ENCODE data around the gene TSC22D3.

Gene TSC22D3

DNA sequence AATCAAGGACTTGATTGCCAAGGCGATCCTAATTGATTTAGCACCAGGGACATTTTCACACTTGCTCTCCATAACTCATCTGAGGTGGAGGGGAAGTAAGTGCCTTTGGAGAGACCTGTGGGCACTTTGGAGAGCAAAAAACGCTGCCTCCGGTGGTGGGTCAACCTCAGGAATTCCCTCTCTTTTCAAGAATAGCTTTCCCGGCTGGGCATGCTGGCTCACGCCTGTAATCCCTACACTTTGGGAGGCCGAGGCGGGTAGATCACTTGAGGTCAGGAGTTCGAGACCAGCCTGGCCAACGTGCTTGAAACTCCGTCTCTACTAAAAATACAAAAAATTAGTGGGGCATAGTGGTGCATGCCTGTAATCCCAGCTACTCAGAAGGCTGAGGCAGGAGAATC lies 98.1 kb downstream of the TSC22D3 start:
- H3K4me3 ChIP-seq (ENCODE audit: control insufficient read depth, low read depth, low read length), result no peak overlapping the region
- TF ChIP-seq, protein P1, sequence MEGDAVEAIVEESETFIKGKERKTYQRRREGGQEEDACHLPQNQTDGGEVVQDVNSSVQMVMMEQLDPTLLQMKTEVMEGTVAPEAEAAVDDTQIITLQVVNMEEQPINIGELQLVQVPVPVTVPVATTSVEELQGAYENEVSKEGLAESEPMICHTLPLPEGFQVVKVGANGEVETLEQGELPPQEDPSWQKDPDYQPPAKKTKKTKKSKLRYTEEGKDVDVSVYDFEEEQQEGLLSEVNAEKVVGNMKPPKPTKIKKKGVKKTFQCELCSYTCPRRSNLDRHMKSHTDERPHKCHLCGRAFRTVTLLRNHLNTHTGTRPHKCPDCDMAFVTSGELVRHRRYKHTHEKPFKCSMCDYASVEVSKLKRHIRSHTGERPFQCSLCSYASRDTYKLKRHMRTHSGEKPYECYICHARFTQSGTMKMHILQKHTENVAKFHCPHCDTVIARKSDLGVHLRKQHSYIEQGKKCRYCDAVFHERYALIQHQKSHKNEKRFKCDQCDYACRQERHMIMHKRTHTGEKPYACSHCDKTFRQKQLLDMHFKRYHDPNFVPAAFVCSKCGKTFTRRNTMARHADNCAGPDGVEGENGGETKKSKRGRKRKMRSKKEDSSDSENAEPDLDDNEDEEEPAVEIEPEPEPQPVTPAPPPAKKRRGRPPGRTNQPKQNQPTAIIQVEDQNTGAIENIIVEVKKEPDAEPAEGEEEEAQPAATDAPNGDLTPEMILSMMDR (conservative IDR thresholded peaks at IDR 0.05; ENCODE audit: control insufficient read depth, insufficient read depth, low read depth, low read length), result no peak
- DNase-seq (ENCODE audit: low read depth), result peak; percentile 57

DNA sequence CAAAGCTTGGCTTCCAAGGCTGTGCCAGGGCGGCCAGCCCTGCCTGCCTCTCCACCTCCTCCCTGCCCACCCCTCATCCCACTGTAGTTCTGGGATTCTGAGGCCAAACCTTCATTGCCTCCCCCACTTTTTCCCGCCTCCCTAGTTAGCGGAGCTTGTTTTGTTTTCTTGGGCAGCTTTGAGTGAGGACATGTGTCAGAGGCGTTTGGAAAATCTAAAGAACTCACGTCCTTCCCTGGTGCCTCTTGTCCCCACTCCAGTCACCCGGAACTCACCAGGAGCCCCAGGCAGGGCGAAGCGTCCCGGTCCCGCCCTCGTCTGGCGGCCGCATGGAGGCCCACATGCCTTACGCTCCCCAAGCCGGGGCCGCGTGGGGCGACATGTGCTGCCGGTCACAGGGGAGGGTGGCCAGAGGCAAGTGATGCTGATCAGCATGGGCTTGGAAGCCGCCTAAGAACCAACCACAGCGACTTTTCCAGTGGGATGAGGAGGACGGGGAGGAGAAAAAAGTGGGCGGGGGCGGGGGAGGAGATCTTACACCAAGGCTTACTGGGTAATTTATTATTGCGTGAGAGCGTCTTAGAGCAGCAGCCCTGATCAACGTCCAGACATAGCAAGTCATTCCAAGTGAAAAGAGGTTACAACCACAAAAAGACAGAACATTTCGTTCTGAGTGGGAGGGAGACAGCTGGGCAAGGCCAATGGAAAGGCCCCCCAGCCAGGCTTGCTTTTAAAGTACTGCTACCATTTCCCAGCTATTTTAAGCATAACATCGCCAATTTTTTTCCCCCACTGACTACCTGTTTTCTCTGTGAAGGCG lies 98.8 kb downstream of the TSC22D3 start:
- TF ChIP-seq, protein P1 (conservative IDR thresholded peaks at IDR 0.05; ENCODE audit: control insufficient read depth, insufficient read depth, low read depth, low read length), result no peak
- H3K4me3 ChIP-seq (ENCODE audit: control insufficient read depth, low read depth, low read length), result peak overlapping the region; percentile 81
- peak; percentile 97 for DNase-seq (ENCODE audit: low read depth)

DNA sequence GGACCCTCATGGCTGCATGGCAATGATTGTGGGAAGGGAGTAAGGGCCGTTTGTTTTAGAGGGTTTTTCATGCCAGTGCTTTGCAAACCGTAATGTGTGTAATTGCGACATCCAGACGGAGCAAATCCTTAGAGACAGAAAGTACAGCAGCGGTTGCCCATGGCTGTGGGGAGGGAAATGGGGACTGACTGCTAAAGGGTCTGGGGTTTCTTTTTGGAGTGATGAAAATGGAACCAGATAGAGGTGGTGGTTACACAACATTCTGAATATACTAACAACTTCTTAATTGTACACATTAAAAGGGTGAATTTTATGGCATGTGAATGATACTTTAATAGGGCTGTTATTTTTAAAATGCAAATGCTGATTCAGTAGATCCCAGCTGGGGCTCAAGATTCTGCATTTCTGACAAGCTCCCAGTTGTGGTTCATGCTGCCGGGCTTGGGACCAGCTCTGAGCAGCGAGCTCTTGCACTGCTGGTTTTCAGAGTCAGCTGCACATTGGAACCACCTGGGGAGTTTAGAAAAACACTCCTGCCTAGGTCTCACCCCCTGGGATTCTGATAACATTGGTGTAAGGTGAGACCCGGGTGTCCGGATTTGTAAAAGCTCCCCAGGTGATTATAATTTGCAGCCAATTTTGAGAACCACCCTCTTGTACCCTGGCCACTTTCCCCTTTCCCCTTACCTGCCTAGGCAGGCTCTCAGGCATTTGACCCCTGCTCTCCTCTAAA lies 99.6 kb downstream of the TSC22D3 start:
- peak overlapping the region; percentile 81 for H3K4me3 ChIP-seq (ENCODE audit: control insufficient read depth, low read depth, low read length)
- TF ChIP-seq, protein P1 (conservative IDR thresholded peaks at IDR 0.05; ENCODE audit: control insufficient read depth, insufficient read depth, low read depth, low read length), result no peak
- peak; percentile 79 for DNase-seq (ENCODE audit: low read depth)

DNA sequence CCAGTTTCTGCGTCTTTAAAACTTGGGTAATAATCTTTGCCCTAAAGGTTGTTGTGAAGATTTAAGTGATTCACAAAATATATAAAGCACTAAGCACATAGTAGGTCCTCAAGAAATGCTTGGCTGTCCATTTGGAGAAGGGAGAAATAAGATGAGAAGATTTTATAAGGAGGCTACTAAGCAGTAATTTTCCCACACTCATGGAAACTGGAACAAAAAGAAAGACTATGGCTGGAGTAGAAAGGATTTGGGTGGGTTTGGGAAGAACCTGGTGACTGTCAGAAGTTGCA lies 100.3 kb downstream of the TSC22D3 start:
- TF ChIP-seq, protein P1 (conservative IDR thresholded peaks at IDR 0.05; ENCODE audit: control insufficient read depth, insufficient read depth, low read depth, low read length), result no peak
- DNase-seq (ENCODE audit: low read depth), result no peak
- peak overlapping the region; percentile 81 for H3K4me3 ChIP-seq (ENCODE audit: control insufficient read depth, low read depth, low read length)

DNA sequence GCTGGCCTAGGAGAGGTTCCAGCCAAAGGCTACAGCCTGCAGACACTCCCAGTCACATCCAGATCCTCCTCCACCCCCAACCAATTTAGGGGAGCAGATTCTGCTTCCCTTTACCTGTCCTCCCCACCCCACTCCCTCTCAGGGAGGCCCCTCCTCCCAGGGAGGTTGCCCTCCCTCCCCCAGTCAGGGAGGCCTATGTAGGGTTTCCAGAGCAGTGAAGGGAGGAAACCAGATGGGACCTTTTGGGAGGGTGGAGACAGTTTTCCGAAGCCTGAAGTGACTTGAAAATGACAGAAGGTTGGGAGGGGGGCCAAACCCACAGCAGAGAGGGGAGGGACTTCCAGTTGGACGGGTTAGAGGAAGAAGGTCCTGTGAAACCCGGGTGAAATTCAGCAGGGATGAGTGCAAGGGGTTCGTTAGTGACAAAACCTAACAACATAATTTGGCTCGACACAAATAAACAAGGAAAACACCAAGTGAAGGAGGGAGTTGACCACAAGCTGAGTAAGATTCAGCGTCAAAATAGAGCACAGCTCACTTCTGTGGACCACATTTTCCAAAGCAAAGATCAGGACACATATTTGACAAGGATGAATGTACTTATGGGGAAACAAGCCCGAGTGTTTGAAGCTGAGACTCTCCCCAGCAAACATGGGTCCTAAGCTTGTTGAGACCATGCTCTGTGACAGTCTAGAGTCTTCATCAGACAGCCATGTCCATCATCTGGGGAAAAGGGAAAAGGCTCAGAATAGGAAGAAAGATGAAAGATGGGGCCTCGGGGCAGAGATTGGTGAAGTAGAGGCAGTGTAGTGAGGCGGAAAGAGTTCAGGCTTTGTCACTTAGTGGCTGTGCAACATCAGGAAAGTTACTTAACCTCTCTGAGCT lies 100.9 kb downstream of the TSC22D3 start:
- TF ChIP-seq, protein P1 (conservative IDR thresholded peaks at IDR 0.05; ENCODE audit: control insufficient read depth, insufficient read depth, low read depth, low read length), result no peak
- peak; percentile 95 for DNase-seq (ENCODE audit: low read depth)
- peak overlapping the region; percentile 81 for H3K4me3 ChIP-seq (ENCODE audit: control insufficient read depth, low read depth, low read length)

DNA sequence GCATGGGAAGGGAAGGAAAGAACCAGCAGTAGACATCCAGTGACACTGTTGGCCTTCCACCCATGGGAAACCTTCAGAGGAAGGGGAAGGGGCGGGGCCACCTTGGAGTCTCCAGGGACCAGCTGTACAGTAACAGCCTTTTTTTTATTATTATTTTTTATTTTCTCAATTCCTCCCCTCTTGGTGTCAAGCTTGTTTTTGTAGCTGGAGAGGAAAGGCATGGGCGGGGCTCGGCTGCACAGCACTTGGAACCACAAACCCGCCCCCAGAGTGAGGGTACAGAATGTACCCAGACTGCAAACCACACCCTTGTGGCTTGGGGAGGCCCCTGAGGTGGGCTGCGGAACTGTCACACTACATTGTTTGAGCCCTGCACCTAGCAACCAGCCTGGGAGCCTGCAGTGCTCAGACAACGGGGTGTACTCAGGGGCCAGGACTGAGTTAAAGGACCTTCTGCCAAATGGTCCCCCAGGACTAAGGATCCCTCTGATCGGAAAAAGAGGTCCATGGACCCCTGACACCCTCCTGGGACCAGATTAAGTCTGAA lies 101.6 kb downstream of the TSC22D3 start:
- TF ChIP-seq, protein P1 (conservative IDR thresholded peaks at IDR 0.05; ENCODE audit: control insufficient read depth, insufficient read depth, low read depth, low read length), result no peak
- no peak overlapping the region for H3K4me3 ChIP-seq (ENCODE audit: control insufficient read depth, low read depth, low read length)
- DNase-seq (ENCODE audit: low read depth), result peak; percentile 95
